SKM-1 (cell line): Measurements from ENCODE around the gene PPP1R7.

Experiments
- DNase-seq: peaks from one replicate; lab custom pipeline; 2025; ENCODE audit not compliant: unreplicated experiment; lab: John Stamatoyannopoulos, UW

Gene PPP1R7

DNA sequence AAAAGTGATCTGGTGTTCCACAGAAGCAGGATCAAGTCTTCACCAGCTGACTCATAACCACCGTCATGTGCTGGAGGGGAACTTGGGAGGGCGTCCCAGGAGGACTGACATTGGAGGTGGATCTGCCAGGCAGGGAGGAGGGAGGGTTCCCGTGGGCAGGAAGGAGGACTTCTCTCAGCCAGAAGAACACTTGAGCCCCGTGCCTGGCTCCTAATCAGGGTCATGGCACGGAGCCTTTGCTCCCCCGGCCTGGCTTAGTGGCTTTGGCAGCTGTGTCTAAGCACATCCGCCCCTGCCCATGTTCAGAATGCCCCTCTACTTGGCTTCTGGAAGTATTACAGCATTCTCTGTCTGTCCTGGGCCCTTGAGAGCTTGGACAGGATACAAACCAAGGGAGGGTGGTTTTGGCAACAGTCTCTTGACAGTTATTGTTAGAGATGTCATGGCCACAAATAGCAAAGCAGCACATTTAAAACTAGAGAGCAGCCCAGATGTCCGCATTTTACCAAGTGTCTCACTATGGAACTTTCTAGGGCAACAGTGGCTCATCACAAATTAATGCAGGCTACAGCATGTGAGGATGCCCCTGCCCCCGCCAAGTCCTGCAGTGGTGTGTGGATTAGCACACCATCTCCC, 11.5 kb downstream of the PPP1R7 start:
- no peak for DNase-seq

DNA sequence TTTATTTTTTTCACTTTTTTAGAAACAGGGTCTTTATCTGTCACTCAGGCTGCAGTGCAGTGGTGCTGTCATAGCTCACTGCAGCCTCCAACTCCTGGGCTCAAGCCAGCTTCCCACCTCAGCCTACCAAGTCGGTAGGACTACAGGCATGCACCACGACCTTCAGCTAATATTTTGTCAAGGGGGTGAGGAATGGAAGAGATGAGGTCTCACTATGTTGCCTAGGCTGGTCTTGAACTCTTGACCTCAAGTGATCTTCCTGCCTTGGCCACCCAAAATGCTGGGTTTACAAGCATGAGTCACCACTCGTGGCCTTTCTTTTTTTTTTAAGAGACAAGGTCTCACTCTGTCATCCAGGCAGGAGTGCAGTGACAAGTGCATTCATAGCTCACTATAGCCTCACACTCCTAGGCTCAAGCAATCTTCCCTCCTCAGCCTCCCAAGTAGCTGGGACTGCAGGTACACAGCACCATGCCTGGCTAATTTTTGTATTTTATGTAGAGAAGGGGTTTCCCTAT, 13.4 kb downstream of the PPP1R7 start:
- DNase-seq = no peak

DNA sequence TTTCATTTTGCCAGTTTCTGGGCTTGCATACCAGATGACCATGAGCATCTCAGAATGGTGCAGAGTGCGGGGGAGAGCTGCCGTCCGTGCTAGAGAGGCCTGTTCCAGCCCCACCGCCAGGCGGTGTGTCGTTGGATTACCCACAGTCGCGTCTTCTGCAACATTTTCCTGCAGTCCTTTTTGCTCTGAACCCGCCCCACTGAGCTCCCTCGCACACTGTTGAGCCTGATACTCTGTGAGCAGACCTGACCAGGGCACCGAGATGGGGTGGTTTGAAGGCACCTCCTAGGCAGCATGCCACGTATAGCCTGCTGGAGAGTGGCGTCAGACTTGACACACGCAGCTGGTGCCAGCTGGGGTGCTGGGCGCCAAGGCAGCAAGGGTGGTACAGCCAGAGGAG, 18.1 kb downstream of the PPP1R7 start:
- DNase-seq = no peak

DNA sequence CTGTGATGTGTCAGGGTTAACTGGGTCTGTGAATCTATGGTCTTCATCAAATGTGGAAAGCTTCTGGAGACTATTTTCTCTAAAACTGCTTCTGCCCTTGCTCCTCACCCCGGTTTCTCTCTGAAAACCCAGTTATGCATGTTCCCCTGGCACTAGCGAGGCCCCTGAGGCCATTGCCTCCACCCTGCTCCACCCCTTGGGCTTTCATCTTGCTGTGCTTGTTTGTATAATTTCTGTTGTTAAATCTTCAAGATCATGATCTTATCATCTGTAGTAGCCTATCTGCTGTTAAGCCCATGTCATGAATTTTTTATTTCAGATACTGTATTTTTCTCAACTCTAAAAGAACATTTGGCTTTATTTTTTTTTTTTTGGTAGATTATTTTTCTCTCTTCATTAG, 23.3 kb downstream of the PPP1R7 start:
- no peak for DNase-seq

DNA sequence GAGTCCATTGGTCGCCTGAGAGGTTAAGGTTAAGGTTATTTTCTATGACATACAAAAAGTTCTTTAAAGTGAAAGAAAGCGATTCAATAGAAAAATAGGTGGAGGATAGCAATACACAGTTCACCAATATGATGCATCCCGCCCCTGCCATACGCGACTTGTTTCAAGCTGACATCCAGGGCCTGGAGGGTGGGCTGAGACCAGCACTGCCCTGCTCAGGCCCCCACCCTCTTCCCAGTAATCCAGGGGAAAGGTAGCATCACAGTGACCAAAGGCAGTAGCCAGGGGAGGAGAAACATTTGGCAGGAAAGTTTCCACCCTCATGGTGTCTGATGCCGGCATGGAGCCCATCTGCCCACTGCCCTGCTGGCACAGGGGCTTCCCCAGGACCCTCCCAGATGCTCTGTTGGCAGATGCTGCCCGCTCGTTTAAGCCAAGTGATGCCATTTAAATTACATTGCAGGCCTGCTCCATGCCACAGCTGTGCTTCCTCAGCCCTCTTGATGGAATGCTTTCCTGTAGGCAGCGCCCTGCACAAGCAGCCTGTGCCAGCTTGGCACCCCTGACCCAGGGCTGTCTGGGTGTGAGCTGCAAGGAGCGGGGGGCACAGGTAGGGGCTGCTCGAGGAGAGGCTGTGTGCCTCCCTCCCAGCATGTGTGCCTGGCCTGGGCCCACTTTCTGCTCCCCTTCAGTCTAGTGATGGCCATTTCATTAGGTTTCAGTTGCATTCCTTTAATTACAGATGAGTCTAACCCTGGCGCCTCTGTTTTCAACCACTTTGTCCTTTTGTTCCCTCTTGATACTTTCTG, 27.5 kb downstream of the PPP1R7 start:
- no peak for DNase-seq

DNA sequence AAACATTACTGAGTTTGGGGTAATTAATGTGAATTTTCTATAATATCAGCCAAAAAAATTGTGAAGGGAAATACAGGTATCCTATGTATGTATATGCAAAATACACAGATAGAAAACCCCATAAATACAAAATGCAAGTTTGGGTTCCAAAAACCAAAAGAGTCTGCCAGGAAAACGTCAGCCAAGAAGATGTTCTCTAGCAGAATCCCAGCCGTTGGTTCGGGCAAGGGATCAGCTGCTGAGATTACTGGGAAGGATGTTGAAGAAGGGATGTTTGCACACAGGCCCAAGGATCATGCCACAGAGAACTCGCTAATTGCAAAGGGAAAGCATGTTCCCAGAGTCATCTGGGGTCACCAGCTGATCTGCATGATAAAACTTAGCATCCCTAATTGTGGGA, 28.7 kb downstream of the PPP1R7 start:
- DNase-seq = no peak

DNA sequence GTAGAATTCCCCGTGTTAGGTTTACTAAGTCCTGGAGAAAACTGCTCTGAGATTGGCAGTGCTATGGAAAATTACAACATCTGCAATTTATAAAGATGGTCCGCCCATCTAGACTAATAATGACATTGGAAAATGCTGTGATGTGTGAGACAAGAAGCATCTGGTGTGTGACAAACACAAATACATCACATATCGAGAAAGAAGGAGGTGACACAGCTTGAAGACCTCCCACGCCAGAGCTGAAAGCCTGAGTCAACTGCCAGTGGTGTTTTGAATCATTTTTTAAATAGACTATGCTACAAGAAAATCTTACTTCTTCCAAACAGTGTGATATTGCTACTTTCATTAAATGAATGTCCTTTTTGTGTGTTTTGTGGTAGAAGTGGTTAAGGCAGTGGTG, 29.6 kb downstream of the PPP1R7 start:
- DNase-seq = no peak

DNA sequence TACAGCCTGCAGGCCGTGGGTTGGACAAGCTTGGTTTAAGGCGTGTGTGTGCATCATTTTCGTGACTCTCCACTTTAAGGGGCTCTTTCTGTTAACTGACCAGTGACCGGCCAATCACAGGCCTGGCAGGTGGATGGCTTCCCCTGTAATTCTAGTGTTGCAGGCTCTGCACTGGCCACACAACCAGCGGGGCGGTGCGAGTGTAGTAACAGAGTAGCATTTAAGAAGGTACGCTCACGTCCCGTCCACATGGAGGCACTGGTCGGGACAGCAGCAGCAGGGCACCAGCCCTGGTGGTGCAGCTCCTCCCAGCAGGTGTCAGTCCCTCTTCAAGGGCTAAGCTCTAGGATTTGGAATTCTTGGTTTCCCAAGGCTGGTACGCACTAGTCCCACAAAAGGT, 30.2 kb downstream of the PPP1R7 start:
- no peak for DNase-seq

DNA sequence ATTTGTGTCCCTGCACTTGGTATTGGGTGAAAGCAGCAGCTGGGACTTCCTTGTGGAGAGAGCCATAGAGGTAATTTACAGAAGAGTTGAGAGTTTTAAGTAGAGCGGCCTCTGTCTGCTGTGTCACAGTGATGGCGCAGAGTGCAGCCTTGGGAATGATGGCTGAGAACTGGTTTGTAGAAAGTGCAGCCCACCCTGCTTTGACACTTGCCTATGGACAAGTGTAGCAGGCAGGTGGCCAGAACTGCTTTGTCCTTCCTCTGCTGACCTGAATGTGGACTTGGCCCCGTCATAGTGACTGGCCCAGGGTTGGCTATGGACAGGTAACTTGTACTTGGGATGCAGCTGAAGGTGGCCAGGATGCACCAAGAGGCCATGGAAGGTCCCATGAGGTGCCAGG, 31.9 kb downstream of the PPP1R7 start:
- DNase-seq = no peak

DNA sequence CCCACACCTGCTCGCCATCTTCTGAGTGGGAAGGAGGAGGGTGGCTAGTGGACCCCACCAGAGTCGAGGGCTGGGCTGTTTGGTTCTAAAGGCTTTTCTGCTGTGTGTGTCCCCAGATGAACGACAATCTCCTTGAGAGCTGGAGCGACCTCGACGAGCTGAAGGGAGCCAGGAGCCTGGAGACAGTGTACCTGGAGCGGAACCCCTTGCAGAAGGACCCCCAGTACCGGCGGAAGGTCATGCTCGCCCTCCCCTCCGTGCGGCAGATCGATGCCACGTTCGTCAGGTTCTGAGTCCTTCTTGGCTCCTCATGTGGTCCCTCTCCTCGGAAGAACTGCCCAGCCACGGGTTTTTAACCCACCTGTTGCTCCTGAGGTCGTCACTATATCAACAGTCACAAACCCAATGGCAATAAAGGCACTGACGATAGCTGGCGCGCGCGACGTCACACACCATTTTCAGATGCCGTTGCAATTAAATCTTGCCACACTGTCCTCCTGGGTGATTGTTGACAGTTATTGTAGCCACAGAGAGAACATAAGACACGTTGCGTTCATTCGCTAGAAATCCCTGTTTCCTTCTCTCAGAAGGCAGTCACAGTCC, 32.4 kb downstream of the PPP1R7 start:
- no peak for DNase-seq

DNA sequence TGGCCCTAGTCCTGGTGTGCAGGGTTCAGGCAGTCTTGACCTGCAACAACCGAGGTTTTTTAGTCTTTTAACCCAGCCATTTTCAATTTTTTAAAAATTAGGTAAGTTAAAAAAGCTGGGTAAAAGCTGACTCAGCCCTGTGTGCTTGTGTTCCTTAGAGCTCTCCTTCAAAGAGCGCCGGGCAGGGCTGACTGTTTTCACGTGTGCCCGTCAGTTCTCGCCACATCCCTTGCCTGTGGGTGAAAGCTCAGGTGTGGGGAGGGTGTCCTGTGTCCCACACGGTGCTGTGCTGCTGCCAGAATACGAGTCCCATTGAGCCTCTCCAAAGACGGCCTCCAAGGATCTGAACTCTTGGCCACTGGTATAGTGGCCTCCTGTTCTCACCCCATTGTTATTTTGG, 33.0 kb downstream of the PPP1R7 start:
- no peak for DNase-seq

DNA sequence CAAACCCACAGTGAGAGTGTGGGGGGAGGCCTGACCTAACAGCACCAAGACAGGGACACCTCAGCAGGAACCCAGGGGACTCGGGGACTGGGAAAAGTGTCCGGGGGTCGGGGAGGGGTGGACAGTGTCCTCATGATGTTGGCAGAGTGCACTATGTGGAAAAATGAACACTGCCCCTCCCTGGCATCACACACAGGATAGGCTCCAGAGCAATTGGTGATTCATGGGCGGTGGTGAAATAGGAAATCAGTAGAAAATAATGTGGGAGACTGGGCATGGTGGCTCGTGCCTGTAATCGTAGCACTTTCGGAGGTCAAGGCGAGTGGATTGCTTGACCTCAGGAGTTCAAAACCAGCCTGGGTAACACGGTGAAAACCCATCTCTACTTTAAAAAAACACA, 34.6 kb downstream of the PPP1R7 start:
- DNase-seq = no peak

DNA sequence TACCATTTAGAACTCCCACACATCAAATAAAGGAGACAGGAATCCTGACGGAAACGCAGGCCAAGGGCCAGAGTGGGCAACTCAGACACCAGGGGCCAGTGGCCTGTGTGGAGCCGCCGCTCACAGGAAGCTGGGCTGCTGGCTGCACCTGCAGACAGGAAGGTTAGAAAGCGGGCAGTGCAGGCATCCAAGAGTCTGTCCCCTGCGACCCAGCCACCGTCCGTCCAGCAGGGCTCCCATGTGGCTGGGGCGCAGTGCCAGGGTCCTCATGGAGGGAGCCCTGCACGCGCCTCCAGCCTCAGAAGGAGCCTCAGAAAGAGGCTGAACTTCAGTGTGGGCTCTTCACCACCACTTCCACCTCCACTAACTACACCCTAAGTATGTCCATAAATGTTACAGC, 35.7 kb downstream of the PPP1R7 start:
- no peak for DNase-seq

DNA sequence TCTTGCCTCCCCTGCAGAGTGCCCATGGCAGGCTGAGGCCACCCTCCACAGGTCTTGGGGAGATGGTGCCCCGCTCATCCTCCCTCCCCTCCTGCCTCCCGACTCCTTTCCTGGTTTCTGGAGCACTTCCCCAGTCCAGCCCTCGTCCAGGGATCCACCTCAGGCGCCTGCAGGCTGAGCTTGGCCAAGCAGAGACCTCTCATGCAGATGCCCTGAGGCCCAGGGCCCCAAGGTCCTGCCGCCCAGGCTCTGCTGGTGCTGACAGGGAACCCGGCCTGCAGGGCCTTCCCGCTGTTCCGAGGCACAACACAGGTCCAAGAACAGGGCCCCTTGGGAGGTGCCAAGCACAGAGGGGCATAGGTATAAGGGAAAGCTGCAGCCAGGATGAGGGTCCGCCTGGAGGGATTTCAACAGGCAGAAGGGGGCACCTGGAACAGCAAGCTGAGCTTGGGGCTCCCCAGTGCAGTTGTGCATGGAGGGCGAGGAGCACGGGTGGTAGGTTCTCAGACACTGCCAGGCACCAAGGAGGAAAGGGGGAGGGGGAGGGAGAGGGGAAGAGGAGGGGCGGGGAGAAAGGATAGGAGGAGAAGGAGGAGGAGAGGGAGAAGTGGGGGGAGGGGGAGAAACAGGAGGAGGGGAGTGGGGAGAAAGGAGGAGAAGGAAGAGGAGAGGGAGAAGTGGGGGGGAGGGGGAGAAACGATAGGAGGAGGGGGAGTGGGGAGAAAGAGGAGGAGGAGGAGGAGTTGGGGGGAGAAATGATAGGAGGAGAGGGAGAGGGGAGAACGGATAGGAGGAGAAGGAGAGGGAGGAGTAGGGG, 37.0 kb downstream of the PPP1R7 start:
- DNase-seq = no peak

DNA sequence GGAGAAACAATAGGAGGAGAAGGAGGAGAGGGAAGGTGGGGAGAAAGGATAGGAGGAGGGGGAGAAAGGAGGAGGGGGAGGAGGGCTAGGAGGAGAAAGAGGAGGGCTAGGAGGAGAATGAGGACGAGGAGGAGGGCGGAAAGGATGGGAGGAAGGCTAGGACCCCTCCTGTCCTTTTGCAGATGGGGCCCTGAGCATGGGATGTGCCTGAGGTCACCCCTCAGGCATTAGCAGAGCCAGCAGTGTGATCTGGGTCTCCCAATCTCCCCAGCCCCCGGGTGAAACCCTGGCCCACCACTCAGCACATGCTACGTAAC, 37.6 kb downstream of the PPP1R7 start:
- no peak for DNase-seq

DNA sequence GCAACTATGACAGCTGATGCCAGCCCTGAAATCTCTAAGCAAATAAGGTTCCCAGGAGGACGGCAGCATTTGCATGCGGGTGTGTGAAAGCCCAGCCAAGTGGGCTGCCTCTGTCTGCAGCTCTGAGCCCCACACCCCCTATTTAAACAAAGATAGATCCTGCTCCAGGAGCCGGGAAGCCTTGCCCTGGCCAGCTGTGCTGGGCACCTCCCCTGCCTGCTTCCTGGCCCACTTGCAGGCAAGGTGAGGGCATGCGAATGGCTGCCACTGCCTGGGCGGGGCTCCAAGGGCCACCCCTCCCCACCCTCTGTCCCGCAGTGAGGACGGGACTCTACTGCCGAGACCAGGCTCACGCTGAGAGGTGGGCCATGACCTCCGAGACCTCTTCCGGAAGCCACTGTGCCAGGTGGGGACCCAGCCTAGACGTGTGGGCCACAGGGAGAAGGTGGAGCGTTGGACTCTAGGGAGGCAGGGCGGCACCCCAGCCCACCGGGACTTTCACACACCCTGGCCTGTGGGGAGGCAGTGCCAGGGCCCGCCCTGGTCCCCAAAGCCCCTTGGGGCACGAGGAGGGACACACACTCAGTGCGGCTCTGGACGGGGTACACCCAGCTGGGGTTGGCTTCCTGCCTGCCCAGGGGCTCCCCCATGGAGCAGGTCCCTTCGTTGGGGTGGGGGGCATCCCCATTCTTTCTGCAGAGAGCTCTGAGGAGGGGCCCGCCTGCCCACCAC, 38.3 kb downstream of the PPP1R7 start, which contains the start of gene ANO7:
ANO7 (plus strand) TSS at position 317 of the 732 bp plus-strand sequence. CDS start 1,387 bp downstream, outside the sequence.
- DNase-seq = no peak

DNA sequence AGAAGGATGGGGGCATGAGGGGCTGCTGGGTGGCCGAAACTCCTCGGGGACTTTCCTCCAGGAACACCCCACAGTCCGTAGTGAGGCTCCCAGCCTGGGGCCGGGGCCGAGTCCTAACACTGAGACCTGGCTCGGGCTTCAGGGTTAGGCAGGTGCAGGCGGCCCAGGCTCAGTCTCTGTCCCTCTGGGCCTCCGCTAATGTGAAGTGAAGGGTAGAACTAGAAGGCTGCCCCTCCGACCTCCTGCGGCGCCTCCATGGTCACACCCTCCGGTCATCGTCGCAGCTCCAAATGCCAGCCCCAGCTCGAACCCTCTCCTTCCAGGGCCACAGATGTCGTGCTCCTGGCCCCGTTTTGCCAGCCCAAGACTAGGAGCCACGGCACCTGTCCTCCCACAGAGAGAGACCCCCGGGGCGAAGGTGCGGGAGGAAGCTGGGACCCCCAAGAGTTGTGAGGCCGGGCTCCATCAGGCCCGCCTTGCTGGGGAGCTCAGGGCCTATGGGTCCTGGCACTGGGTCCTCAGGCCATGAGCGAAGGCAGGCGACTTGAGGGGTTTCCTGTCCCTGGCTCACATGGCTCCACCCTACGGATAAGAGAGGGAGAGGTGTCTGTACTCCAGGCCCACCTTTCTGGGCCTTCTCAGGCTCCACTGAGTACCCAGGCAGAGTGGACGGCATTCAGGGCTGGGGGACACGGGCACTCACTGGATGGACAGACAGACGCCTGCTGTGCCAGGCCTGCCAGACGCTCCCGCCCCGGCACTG, 39.0 kb downstream of the PPP1R7 start:
- no peak for DNase-seq

DNA sequence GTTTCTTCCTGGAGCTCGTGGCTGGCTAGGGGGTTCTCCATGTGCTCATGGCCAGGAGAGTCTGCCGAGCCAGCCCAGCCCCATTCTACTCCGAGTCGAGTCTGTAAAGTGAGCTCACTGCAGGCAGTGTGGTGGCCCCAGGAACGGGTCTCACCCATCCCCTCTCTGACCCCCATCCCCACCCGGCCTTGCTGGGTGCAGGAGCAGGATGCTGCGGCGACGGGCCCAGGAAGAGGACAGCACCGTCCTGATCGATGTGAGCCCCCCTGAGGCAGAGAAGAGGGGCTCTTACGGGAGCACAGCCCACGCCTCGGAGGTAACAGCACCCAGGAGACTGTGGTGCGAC, 39.6 kb downstream of the PPP1R7 start:
- DNase-seq = no peak

DNA sequence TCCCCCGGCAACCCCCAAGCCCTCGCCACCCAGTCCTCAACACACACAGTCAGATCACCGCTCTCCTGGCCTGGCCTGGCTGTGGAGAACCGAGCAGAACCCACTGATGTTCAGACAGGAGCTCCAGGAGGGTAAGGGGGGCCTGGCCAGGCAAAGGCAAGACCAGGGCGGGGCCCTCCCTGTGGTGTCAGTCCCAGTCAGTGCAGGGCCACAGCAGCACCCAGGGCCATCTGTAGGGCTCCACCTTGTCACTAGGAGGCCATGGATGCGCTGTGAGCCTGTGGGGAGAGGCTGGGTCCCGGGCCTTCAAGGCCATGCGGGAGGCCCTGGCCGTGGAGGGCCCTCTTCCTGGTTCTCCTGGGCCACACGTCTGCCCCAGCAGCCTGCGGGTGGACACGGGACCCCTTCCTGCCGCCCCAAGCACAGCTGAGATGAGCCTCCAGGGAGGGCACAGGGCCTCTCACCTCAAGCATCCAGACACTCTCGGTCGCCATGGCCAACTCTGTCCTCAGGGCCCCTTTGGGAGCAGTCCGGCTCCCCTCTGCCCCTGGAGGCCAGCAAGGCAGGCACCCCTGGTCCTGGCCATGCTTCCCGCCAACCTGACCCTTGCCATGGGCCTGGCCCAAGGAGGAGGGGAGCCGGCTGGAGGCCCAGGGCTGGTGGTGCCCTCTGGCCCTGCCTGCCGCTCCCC, 40.2 kb downstream of the PPP1R7 start:
- no peak for DNase-seq

DNA sequence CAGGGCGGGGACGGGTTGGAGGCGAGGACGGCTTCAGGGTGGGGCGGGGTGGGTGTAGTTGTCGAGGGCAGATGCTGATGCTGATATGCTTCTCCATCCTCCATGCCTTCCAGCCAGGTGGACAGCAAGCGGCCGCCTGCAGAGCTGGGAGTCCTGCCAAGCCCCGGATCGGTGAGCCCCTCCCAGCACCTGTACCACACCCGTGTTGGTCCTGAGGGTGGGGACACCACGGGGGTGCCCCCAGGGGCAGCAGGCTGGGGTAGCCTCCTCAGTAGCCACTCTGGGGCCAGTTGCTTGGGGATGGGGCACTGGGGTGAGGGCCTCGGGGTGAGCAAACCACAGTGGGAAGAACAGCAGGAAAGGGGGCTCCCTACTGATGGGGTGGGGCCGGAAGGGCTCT, 40.8 kb downstream of the PPP1R7 start:
- no peak for DNase-seq
